ENCODE data around the gene AK9.
"Not testable (repeated sequence)": the region's sequence is repeated elsewhere in the genome, so short reads cannot be mapped to it uniquely, and the experiment has no call there.

DNA sequence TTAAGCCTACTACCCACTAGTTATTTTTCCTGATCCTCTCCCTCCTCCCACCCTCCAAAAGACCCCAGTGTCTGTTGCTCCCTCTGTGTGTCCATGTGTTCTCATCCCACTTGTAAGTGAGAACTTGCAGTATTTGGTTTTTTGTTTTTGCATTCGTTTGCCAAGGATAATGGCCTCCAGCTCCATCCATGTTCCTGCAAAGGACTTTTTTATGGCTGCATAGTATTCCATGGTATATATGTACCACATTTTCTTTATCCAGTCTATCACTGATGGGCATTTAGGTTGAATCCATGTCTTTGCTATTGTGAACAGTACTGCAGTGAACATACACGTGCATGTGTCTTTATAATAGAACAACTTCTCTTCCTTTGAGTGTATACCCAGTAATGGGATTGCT, 17.1 kb upstream of the AK9 start:
- TF ChIP-seq EZH2 (IDR thresholded peaks at IDR 0.05); RAD21 (IDR thresholded peaks at IDR 0.05; ENCODE audit: low read depth); REST (IDR thresholded peaks at IDR 0.05; ENCODE audit: low read depth); CTCF (IDR thresholded peaks at IDR 0.05 in 2 of 3, conservative IDR thresholded peaks at IDR 0.05 in 1 of 3; ENCODE audit: borderline replicate concordance in 1 of 3, insufficient read depth in 1 of 3, low read depth in 2 of 3, low read length in 2 of 3); POLR2A (IDR thresholded peaks at IDR 0.05; ENCODE audit: borderline replicate concordance, extremely low read depth, insufficient read depth, insufficient read length); POLR2AphosphoS5 (IDR thresholded peaks at IDR 0.05; ENCODE audit: low read depth, low read length); TCF7L2 (IDR thresholded peaks at IDR 0.05; ENCODE audit: borderline replicate concordance, extremely low read depth, insufficient read depth, insufficient read length); ZFX (IDR thresholded peaks at IDR 0.05): not testable (repeated sequence)
